ENCODE data around the gene ALLC.
A peak's percentile ranks its signal among the peaks of the same experiment; 100 is the strongest.

The ALLC gene

DNA sequence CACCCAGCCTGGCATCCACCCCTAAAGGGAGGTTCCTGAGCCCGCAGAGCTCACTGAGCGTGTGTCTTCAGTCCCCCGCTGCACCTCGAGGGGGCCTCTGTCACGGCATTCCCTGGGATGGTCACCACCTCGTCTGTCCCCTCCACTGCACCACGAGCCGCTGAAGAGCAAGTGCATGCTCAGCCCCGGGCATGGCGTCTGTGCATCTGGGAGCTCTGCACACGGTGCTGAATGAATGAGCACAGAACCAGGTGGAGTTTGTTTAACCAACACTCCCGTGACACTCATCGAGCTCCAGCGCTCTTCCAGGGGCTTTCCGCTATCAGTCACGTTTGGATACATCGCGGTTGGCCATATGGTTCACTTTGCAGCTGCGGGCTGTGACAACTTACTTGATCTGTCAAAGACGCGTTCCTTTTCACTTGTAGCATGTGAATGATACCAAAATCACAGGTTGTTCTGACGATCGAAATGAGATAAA, 9.2 kb downstream of the ALLC start:
- Histone ChIP-seq H3K36me3 (no peaks in the 10 kb centered on the region), H3K27me3 (no peaks in the 10 kb centered on the region), H3K9me3 (no peaks in the 10 kb centered on the region), H3K9ac (peak overlapping the region; percentile 34; the same call in 1 of the 2 replicates), H3K4me3 (0 out of 2 replicates have a peak overlapping the region, but pooled peaks have one; percentile 7), H4K20me1 (no peaks in the 10 kb centered on the region), H3K4me2 (peak overlapping the region; percentile 75), H3K27ac (peak overlapping the region; percentile 59), H3K4me1 (peaks cover 40% of the 10 kb centered on the region)
- no peak for TF ChIP-seq Cebpa-rat (IDR thresholded peaks at IDR 0.05)

- Histone ChIP-seq H4K20me1 (no peaks in the 10 kb centered on the region), H3K9me3 (no peaks in the 10 kb centered on the region), H3K27me3 (no peaks in the 10 kb centered on the region), H3K9ac (no peak overlapping the region), H3K4me3 (no peak overlapping the region), H3K4me1 (peaks cover 31% of the 10 kb centered on the region), H3K36me3 (no peaks in the 10 kb centered on the region), H3K4me2 (no peak overlapping the region), H3K27ac (no peak overlapping the region)
- no peak for TF ChIP-seq Cebpa-rat (IDR thresholded peaks at IDR 0.05)
Measured at GRCh38 chr2:3669656-3670055, 11.7 kb downstream of the ALLC start.

DNA sequence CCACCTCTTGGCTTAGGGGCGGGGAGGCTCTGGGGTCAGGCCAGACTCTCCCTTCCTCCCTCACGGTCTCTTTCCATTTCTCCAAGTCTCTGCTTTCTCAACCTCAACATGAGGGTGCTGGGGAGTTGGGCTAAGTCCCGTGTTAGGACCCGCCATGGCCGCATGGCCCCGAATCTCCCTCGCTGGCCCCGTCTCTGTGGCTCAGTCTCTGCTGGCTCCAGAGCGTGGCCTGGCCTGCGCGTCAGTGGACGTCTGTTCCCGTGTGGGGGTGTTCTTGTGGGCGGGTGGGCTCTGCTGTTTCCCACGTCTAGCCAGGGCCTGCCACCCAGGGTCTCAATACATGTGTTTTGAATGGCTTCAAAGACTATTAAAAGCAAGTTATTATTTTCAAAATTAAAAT, 12.4 kb downstream of the ALLC start:
- H3K27me3 ChIP-seq = no peaks in the 10 kb centered on the region
- no peak overlapping the region for H3K4me2 ChIP-seq
- no peaks in the 10 kb centered on the region for H3K9me3 ChIP-seq
- TF ChIP-seq Cebpa-rat (IDR thresholded peaks at IDR 0.05) = no peak
- peaks cover 31% of the 10 kb centered on the region for H3K4me1 ChIP-seq
- no peak overlapping the region for H3K27ac ChIP-seq
- H3K36me3 ChIP-seq = no peaks in the 10 kb centered on the region
- no peaks in the 10 kb centered on the region for H4K20me1 ChIP-seq
- H3K4me3 ChIP-seq = no peak overlapping the region
- no peak overlapping the region for H3K9ac ChIP-seq

DNA sequence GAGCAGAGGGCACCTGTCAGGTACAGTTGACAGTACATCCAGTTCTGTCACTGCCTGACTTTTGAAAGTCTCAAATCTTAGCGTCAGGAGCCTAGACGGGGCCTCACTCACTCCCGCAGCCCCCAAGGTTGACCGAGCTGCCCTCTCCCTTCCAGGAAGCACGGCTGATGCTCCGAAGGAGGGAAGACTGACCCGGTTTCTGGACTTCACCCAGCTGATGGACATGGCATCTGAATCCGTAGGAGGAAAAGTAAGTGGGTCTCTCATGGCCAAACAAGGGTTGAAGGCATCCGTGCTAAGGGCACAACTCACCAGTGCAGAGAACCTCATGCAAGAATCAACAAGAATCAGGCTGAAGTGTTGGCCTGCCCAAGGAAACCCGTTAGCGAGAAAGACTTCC, 12.9 kb downstream of the ALLC start:
- Histone ChIP-seq H3K27me3 (no peaks in the 10 kb centered on the region), H4K20me1 (no peaks in the 10 kb centered on the region), H3K9me3 (no peaks in the 10 kb centered on the region), H3K4me1 (peaks cover 33% of the 10 kb centered on the region), H3K36me3 (no peaks in the 10 kb centered on the region), H3K27ac (no peak overlapping the region), H3K4me3 (no peak overlapping the region), H3K4me2 (no peak overlapping the region), H3K9ac (no peak overlapping the region)
- TF ChIP-seq Cebpa-rat (IDR thresholded peaks at IDR 0.05) = no peak

DNA sequence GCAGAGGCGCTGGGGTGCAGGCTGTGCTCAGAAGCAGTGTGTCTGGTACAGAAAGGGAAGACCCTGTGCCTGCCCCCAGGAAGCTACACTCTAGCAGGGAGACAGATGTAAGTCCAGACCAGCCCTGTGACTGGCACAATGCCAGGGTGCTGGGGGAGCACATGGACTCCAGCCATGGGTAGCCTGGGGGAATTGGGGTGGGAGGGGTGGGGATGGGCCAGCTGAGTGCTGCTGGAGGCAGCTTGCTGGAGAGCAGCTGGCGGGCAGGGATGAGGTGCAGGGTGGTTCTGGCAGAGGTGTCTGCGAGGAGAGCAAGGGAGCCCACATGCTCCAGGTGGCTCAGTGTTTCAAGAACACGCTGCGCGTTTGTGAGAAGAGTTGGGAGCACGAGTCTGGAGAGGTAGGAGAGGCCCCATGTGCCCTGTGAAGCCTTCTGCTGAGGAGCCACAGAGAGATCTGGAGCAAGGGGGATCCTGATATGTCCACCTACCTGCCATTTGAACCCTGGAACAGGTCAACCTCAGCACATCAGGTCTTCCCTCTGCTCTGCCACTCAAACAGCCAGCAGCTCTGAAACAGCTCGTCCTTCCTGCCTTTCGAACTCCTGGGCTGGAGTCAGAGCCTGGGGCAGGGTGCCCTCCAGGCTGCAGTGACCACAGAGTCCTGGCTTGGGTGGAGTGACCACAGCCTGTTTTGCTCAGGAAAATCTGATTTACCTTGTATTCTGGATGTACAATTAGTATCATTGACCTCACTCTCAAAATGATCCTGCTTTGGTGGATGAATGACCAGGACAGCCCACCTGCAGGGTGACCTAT, 15.1 kb downstream of the ALLC start:
- Histone ChIP-seq H3K27me3 (no peaks in the 10 kb centered on the region), H3K4me3 (no peak overlapping the region), H3K9me3 (no peaks in the 10 kb centered on the region), H3K9ac (no peak overlapping the region), H3K4me2 (no peak overlapping the region), H3K27ac (no peak overlapping the region), H3K4me1 (peaks cover 18% of the 10 kb centered on the region), H4K20me1 (no peaks in the 10 kb centered on the region), H3K36me3 (no peaks in the 10 kb centered on the region)
- no peak for TF ChIP-seq Cebpa-rat (IDR thresholded peaks at IDR 0.05)

DNA sequence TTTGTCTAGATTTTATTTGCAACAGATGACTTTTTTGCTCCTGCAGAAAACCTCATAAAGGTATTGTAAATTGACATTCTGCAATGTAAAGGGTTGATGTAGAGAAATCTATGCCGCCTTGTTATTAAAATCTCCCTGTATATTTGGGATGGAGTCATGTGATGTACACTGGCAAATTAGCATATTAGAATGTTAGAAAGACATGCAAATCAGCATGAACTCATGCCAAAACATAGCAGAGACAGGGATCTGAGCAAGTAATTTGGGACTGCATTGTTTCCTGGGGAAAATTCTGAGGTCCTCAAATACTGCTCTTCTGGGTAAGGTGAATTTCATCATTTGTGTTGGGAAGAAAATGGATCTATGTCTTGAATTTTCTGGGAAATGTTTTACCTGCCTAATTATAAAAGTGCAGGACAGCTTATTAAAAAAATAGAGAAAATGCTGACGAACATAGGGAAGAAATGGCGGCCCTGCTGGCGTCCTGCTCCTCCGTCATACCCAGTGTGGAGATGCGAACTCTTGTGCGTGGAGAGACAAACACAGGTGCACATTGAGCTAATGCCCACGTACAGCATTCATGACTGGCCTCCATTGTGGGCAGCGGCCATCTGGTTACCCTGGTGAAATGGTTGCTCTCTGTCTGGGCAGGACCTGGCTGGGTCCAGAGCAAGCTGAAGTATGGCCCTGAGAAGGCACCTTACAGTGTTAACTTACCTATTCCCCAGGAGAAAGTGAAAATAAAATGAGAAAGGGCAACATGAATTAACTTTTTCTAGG, 16.3 kb downstream of the ALLC start:
- no peaks in the 10 kb centered on the region for H3K27me3 ChIP-seq

DNA sequence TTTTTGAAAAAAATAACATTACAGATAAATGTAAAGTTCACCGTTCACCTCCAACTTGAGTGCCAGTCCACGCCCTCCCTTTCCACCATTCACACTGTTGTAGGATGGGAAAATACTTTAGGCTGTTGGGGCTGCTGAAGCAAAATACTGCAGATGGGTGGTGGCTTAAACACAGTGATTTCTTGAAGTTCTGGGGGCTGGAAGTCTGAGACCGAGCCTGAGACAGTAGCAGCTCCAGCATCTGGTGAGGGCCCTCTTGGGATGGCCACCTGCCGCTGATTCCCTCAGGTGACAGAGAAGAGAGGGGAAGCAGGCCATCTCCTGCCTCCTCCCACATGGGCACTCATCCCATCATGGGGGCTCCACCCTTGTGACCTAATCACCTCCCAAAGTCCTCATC, 17.7 kb downstream of the ALLC start:
- Histone ChIP-seq H4K20me1 (no peaks in the 10 kb centered on the region), H3K27me3 (no peaks in the 10 kb centered on the region), H3K27ac (no peak overlapping the region), H3K36me3 (no peaks in the 10 kb centered on the region), H3K4me3 (no peak overlapping the region), H3K9ac (no peak overlapping the region), H3K4me1 (peaks cover 11% of the 10 kb centered on the region), H3K4me2 (no peak overlapping the region), H3K9me3 (no peaks in the 10 kb centered on the region)
- no peak for TF ChIP-seq Cebpa-rat (IDR thresholded peaks at IDR 0.05)

More for the DNA sequence above, 16.3 kb downstream of the ALLC start:
- Histone ChIP-seq H3K4me2 (no peak overlapping the region), H3K9me3 (no peaks in the 10 kb centered on the region), H3K4me1 (peaks cover 9% of the 10 kb centered on the region), H3K36me3 (no peaks in the 10 kb centered on the region), H3K27ac (no peak overlapping the region), H3K4me3 (no peak overlapping the region), H3K9ac (no peak overlapping the region), H4K20me1 (no peaks in the 10 kb centered on the region)
- TF ChIP-seq Cebpa-rat (IDR thresholded peaks at IDR 0.05) = no peak

DNA sequence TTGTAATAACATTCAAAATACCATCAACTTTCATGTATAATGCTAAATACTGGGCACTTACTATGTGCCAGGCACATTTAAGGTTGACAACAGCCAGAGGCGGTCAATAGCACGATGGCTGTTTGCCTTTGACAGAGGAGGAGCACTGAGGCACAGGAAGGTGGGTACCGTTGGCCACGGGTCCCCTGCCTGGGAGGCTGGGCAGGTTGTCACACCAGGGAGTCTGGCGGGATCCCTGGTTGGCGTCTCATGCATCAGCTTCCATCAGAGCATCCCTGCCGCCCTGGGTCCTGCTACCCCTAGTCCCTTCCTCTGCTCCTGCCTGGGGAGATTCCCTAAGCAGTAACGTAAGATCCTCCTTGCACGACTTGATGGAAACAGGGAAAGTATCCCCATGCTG, 19.4 kb downstream of the ALLC start:
- no peaks in the 10 kb centered on the region for H3K27me3 ChIP-seq
- no peak overlapping the region for H3K4me3 ChIP-seq
- no peaks in the 10 kb centered on the region for H4K20me1 ChIP-seq
- H3K27ac ChIP-seq = no peak overlapping the region
- no peaks in the 10 kb centered on the region for H3K36me3 ChIP-seq
- TF ChIP-seq Cebpa-rat (IDR thresholded peaks at IDR 0.05) = no peak
- no peak overlapping the region for H3K9ac ChIP-seq
- H3K4me2 ChIP-seq = no peak overlapping the region
- H3K4me1 ChIP-seq = peaks cover 28% of the 10 kb centered on the region
- H3K9me3 ChIP-seq = no peaks in the 10 kb centered on the region

GRCh38 chr2:3678212-3678611, 20.2 kb downstream of the ALLC start:
- Histone ChIP-seq H3K9me3 (no peaks in the 10 kb centered on the region), H4K20me1 (no peaks in the 10 kb centered on the region), H3K36me3 (no peaks in the 10 kb centered on the region), H3K4me2 (no peak overlapping the region), H3K9ac (no peak overlapping the region), H3K4me1 (peaks cover 36% of the 10 kb centered on the region), H3K4me3 (no peak overlapping the region), H3K27me3 (no peaks in the 10 kb centered on the region), H3K27ac (no peak overlapping the region)
- TF ChIP-seq Cebpa-rat (IDR thresholded peaks at IDR 0.05) = no peak

DNA sequence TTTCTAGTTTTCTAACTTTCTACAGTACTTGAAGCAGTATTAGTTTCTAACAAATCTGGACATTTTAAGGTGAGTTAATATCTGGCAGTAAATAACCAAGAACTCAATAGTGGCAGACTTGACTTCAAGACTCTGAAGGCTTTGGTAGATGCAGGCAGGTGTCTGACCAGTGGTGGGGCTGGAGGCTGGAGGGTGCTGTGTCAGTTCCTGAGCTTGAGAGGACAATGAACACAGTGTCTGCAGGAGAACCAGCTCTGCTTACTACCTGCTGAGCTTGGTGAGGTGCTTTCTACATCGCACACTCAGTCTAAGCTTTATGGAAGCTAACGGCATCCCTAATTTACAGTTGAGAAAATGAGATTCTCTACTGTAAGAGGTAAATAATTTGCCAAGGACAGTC, 21.2 kb downstream of the ALLC start:
- H3K27me3 ChIP-seq = no peaks in the 10 kb centered on the region
- H3K4me1 ChIP-seq = peaks cover 44% of the 10 kb centered on the region
- H4K20me1 ChIP-seq = no peaks in the 10 kb centered on the region
- no peaks in the 10 kb centered on the region for H3K9me3 ChIP-seq
- no peak overlapping the region for H3K4me2 ChIP-seq
- H3K27ac ChIP-seq = no peak overlapping the region
- H3K4me3 ChIP-seq = no peak overlapping the region
- no peak for TF ChIP-seq Cebpa-rat (IDR thresholded peaks at IDR 0.05)
- no peak overlapping the region for H3K9ac ChIP-seq
- H3K36me3 ChIP-seq = no peaks in the 10 kb centered on the region
